Astrocyte (in vitro differentiated cells and primary cell): Measurements from ENCODE around the gene ZNF185. TPM values are rescaled to one million over a fixed set of nuclear protein-coding genes. Genes with fewer than 3 reads are reported as not detected.
A peak's percentile ranks its signal among the peaks of the same experiment; 100 is the strongest.

ENCODE experiments used
- DNase-seq: peaks from one replicate; pipeline ENCODE4 v3.0.0-alpha.2; 2010; ENCODE audit warnings: low read depth
- FAIRE-seq: peaks from 2 replicates; lab custom pipeline; 2011; peaks lifted over from hg19 to GRCh38; lab: Jason Lieb, UNC
- H2AFZ ChIP-seq: 2 replicates; pipeline ENCODE4 v1.6.0; 2012; ENCODE audit warnings: low read depth, low read length, inconsistent platforms
- H3K27ac ChIP-seq: 2 replicates; pipeline ENCODE4 v1.5.1; 2011; ENCODE audit warnings: low read depth, low read length, inconsistent platforms
- H3K27me3 ChIP-seq: 2 replicates; pipeline ENCODE4 v1.6.0; 2011; ENCODE audit warnings: low read length, inconsistent platforms; ENCODE audit not compliant: insufficient read depth
- H3K36me3 ChIP-seq: 2 replicates; pipeline ENCODE4 v1.5.1; 2011; ENCODE audit warnings: low read length, inconsistent platforms; ENCODE audit not compliant: insufficient read depth
- H3K4me1 ChIP-seq: 2 replicates; pipeline ENCODE4 v1.5.1; 2011; ENCODE audit warnings: low read length, inconsistent platforms; ENCODE audit not compliant: insufficient read depth
- H3K4me2 ChIP-seq: 2 replicates; pipeline ENCODE4 v1.6.0; 2012; ENCODE audit warnings: low read length, inconsistent platforms
- H3K4me3 ChIP-seq: 2 replicates; pipeline ENCODE4 v1.5.1; 2011; ENCODE audit warnings: low read depth, mild to moderate bottlenecking, low read length, inconsistent platforms; ENCODE audit not compliant: insufficient read depth
- H3K79me2 ChIP-seq: 2 replicates; pipeline ENCODE4 v1.6.0; 2012; ENCODE audit warnings: mild to moderate bottlenecking, low read length, inconsistent platforms; ENCODE audit not compliant: insufficient read depth
- H3K9ac ChIP-seq: 2 replicates; pipeline ENCODE4 v1.6.0; 2012; ENCODE audit warnings: mild to moderate bottlenecking, low read length, inconsistent platforms
- H3K9me3 ChIP-seq: 2 replicates; pipeline ENCODE4 v1.5.1; 2012; ENCODE audit warnings: low read depth, mild to moderate bottlenecking, low read length, inconsistent platforms; ENCODE audit not compliant: insufficient read depth
- H4K20me1 ChIP-seq: 2 replicates; pipeline ENCODE4 v1.6.0; 2012; ENCODE audit warnings: low read length, inconsistent platforms; ENCODE audit not compliant: insufficient read depth
- H3K27ac Mint-ChIP-seq: one replicate; pipeline ENCODE4 v1.8.0; 2021; ENCODE audit warnings: mild to moderate bottlenecking, mixed read lengths; ENCODE audit not compliant: unreplicated experiment
- H3K27me3 Mint-ChIP-seq: one replicate; pipeline ENCODE4 v1.8.0; 2021; ENCODE audit warnings: low read depth, mixed read lengths; ENCODE audit not compliant: unreplicated experiment
- H3K36me3 Mint-ChIP-seq: one replicate; pipeline ENCODE4 v1.8.0; 2021; ENCODE audit warnings: low read depth, mixed read lengths; ENCODE audit not compliant: unreplicated experiment
- H3K4me1 Mint-ChIP-seq: one replicate; pipeline ENCODE4 v1.8.0; 2021; ENCODE audit warnings: low read depth, mixed read lengths; ENCODE audit not compliant: unreplicated experiment
- H3K4me3 Mint-ChIP-seq: one replicate; pipeline ENCODE4 v1.8.0; 2021; ENCODE audit warnings: mild to moderate bottlenecking, moderate library complexity, mixed read lengths; ENCODE audit not compliant: unreplicated experiment
- H3K9me3 Mint-ChIP-seq: one replicate; pipeline ENCODE4 v1.8.0; 2021; ENCODE audit warnings: mild to moderate bottlenecking, mixed read lengths; ENCODE audit not compliant: unreplicated experiment
- EZH2 ChIP-seq: IDR thresholded peaks from 2 replicates; pipeline ENCODE4 v1.6.1; 2012; ENCODE audit warnings: mild to moderate bottlenecking, low read length, inconsistent platforms; ENCODE audit not compliant: insufficient read depth
- total RNA-seq: library from RNA; stranded (reverse); gene quantifications from 2 replicates; pipeline ENCODE4 v1.2.1, GENCODE V29; 2021
- TF ChIP-seq, protein P1 (sequence below): IDR thresholded peaks from 2 replicates; pipeline ENCODE4 v1.5.1; 2011; ENCODE audit warnings: low read depth, mild to moderate bottlenecking, inconsistent platforms, low read length, moderate library complexity; ENCODE audit not compliant: insufficient read depth

The ZNF185 gene
- total RNA-seq, 1 donor from 2014 or later, result 16.2 TPM

DNA sequence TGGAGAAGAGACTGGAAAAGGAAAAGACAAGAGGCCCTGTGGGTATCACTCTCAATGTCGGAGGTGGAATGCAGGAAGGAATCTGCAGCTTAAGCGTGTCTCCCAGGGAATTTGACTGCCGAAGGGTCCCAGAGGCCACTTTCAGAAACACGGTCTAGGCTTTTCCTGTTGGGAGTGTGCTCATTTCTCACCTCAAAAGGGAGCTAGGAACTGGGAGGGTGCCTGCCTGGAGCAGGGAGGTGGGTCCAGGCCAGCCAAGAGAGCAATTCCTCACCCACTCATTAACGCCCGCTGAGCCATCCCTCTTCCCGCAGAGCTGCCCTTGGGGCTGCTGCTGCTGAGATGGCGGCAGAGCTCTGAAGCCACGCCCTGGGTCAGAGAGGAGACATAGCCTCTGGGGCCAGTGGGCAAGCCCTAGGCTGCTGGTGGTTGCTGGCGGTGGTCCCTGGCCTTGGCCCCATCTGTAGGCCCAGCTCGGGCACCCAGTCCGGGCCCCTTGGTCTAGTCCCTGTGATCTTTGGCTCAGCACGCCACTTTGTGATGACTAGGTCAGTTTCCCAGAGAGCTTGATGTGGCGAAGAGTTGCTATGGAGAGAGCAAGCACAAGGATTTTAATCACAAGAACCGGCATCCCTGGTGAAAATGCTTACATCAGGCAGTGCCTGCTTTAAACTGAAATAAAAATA, 4.1 kb downstream of the ZNF185 start:
- H3K4me2 ChIP-seq, result peak overlapping the region; percentile 36
- Mint-ChIP-seq H3K4me1 (peaks cover 5% of the 10 kb centered on the region), H3K27ac (no peak overlapping the region), H3K27me3 (no peaks in the 10 kb centered on the region), H3K4me3 (no peak overlapping the region), H3K9me3 (no peaks in the 10 kb centered on the region), H3K36me3 (no peaks in the 10 kb centered on the region)
- DNase-seq (no peak), FAIRE-seq (no peak)
- no peaks in the 10 kb centered on the region for H3K9me3 ChIP-seq
- H4K20me1 ChIP-seq, result no peaks in the 10 kb centered on the region
- H3K4me1 ChIP-seq, result peaks cover 34% of the 10 kb centered on the region
- no peaks in the 10 kb centered on the region for H3K36me3 ChIP-seq
- peak overlapping the region; percentile 26 for H3K27ac ChIP-seq
- H3K27me3 ChIP-seq, result no peaks in the 10 kb centered on the region
- H3K79me2 ChIP-seq, result no peaks in the 10 kb centered on the region
- H2AFZ ChIP-seq, result no peak overlapping the region
- no peak overlapping the region for H3K4me3 ChIP-seq
- no peak for TF ChIP-seq EZH2
- TF ChIP-seq, protein P1, sequence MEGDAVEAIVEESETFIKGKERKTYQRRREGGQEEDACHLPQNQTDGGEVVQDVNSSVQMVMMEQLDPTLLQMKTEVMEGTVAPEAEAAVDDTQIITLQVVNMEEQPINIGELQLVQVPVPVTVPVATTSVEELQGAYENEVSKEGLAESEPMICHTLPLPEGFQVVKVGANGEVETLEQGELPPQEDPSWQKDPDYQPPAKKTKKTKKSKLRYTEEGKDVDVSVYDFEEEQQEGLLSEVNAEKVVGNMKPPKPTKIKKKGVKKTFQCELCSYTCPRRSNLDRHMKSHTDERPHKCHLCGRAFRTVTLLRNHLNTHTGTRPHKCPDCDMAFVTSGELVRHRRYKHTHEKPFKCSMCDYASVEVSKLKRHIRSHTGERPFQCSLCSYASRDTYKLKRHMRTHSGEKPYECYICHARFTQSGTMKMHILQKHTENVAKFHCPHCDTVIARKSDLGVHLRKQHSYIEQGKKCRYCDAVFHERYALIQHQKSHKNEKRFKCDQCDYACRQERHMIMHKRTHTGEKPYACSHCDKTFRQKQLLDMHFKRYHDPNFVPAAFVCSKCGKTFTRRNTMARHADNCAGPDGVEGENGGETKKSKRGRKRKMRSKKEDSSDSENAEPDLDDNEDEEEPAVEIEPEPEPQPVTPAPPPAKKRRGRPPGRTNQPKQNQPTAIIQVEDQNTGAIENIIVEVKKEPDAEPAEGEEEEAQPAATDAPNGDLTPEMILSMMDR, result no peak
- peak overlapping the region; percentile 43 for H3K9ac ChIP-seq

DNA sequence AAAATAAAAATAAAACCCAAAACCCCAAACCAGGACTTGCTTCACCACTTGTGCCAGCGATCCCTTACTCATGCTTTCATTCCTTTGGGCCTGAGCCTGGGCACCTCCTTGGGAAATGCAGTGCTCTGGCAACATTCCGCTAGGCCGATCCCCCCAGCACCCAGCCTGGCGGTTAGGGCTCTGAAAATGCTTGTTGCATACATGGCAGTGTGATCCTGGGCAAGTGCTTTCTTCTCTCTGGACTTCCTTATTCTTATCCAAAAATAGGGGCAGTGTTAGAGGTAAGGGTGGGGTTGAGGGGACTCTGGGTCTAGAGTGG, 4.6 kb downstream of the ZNF185 start:
- H3K79me2 ChIP-seq, result no peaks in the 10 kb centered on the region
- Mint-ChIP-seq H3K4me3 (no peak overlapping the region), H3K9me3 (no peaks in the 10 kb centered on the region), H3K27ac (no peak overlapping the region), H3K27me3 (no peaks in the 10 kb centered on the region), H3K4me1 (peaks cover 8% of the 10 kb centered on the region), H3K36me3 (no peaks in the 10 kb centered on the region)
- no peaks in the 10 kb centered on the region for H3K9me3 ChIP-seq
- H3K27ac ChIP-seq, result peak overlapping the region; percentile 19
- H3K9ac ChIP-seq, result no peak overlapping the region
- no peaks in the 10 kb centered on the region for H3K27me3 ChIP-seq
- FAIRE-seq, result no peak
- no peak overlapping the region for H3K4me3 ChIP-seq
- no peak overlapping the region for H3K4me2 ChIP-seq
- H3K36me3 ChIP-seq, result no peaks in the 10 kb centered on the region
- no peak overlapping the region for H2AFZ ChIP-seq
- peaks cover 34% of the 10 kb centered on the region for H3K4me1 ChIP-seq
- TF ChIP-seq, protein P1, result no peak
- H4K20me1 ChIP-seq, result no peaks in the 10 kb centered on the region
- DNase-seq, result no peak

DNA sequence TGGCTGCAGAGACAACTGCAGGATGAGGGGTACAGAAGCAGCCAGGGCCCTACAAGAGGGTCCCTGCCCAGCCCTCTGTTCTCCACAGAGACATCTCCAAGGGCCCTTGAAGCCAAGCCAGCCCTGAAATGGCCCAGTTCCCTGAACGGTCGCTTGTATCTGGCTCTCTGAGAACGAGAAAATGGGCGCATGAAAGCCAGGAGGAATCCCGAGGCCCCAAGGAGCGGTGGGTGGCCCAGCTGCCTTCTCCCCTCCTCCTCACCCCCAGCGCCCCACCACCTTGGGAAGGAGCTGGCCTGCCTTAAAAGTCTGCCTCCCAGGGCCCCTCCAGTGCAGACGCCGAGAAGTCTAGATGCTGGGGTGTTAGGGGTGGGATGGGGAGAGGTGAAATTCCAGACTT, 5.7 kb downstream of the ZNF185 start:
- Histone ChIP-seq H3K79me2 (no peaks in the 10 kb centered on the region), H3K4me2 (no peak overlapping the region), H3K9ac (no peak overlapping the region), H3K27me3 (no peaks in the 10 kb centered on the region), H3K4me1 (peaks cover 36% of the 10 kb centered on the region), H3K36me3 (no peaks in the 10 kb centered on the region), H3K4me3 (no peak overlapping the region), H2AFZ (no peak overlapping the region), H4K20me1 (no peaks in the 10 kb centered on the region), H3K9me3 (no peaks in the 10 kb centered on the region), H3K27ac (no peak overlapping the region)
- Mint-ChIP-seq H3K4me3 (no peak overlapping the region), H3K9me3 (no peaks in the 10 kb centered on the region), H3K27ac (no peak overlapping the region), H3K27me3 (no peaks in the 10 kb centered on the region), H3K36me3 (no peaks in the 10 kb centered on the region), H3K4me1 (peaks cover 9% of the 10 kb centered on the region)
- TF ChIP-seq, protein P1, result no peak
- no peak for TF ChIP-seq EZH2
- FAIRE-seq (no peak), DNase-seq (no peak)
